Breast epithelium (tissue), 4 donors: ENCODE data around the gene SH2D6. TPM values are rescaled to one million over a fixed set of nuclear protein-coding genes. Genes with fewer than 3 reads are reported as not detected.
"Not testable (repeated sequence)": the region's sequence is repeated elsewhere in the genome, so short reads cannot be mapped to it uniquely, and the experiment has no call there.

Experiments
- DNase-seq, 2 donors: peaks; one replicate each; pipeline ENCODE4 v3.0.0-alpha.2; 2019; ENCODE audit warnings: low spot score in 2 of 2
- H3K27ac ChIP-seq, 2 donors: fragments of 200-600 bp; sonication (generic) in 1 of 2; one replicate each; pipeline ENCODE4 v1.5.1; 2016 to 2019; ENCODE audit warnings: mild to moderate bottlenecking in 1 of 2
- H3K27me3 ChIP-seq, 2 donors: fragments of 200-600 bp; sonication (generic) in 1 of 2; one replicate each; pipeline versions ENCODE4 v1.5.1 to v1.6.0; 2017 to 2019; ENCODE audit warnings: control low read depth in 1 of 2, mild to moderate bottlenecking in 1 of 2
- H3K36me3 ChIP-seq: fragments of 200-600 bp; one replicate; pipeline ENCODE4 v1.5.1; 2019
- H3K4me1 ChIP-seq, 2 donors: fragments of 200-600 bp; sonication (generic); one replicate each; pipeline ENCODE4 v1.5.1; 2016 to 2019; ENCODE audit warnings: control low read depth in 1 of 2
- H3K4me3 ChIP-seq, 3 donors: fragments of 200-600 bp; sonication (generic); 1 replicate in 2 of 3; 2 replicates in 1 of 3; pipeline ENCODE4 v1.5.1; 2016 to 2019; ENCODE audit warnings: mild to moderate bottlenecking in 3 of 3, moderate library complexity in 2 of 3
- H3K9me3 ChIP-seq, 2 donors: fragments of 200-600 bp; sonication (generic) in 1 of 2; one replicate each; pipeline ENCODE4 v1.5.1; 2016 to 2019; ENCODE audit warnings: control low read depth in 1 of 2
- CTCF ChIP-seq, 3 donors: fragments of 450-650 bp; IDR thresholded peaks; one replicate each; pipeline ENCODE4 v1.5.1; 2016 to 2017; ENCODE audit warnings: antibody characterized with exemption in 3 of 3, mild to moderate bottlenecking in 3 of 3, moderate library complexity in 3 of 3
- POLR2A ChIP-seq: fragments of 450-650 bp; IDR thresholded peaks from one replicate; pipeline ENCODE4 v1.6.1; 2016; ENCODE audit warnings: antibody characterized with exemption, mild to moderate bottlenecking, moderate library complexity
- POLR2AphosphoS5 ChIP-seq, 3 donors: sonication (generic); formaldehyde crosslinking; IDR thresholded peaks; one replicate each; pipeline ENCODE4 v1.6.1; 2017; ENCODE audit warnings: antibody characterized with exemption in 3 of 3
- intact Hi-C: fragments of 100-400 bp; cut with DNase I; formaldehyde crosslinking; loops from one replicate; pipeline ENCODE4 v1.15.1; 2023; ENCODE audit warnings: low total_unique reads
- total RNA-seq, 3 donors: library from RNA; depleted of rRNA; stranded (reverse); fragments of >200 nt; gene quantifications; one replicate each; pipeline ENCODE4 v1.1.0, GENCODE V29; 2016

Gene SH2D6
- total RNA-seq, 3 donors from 2014 or later = not detected

DNA sequence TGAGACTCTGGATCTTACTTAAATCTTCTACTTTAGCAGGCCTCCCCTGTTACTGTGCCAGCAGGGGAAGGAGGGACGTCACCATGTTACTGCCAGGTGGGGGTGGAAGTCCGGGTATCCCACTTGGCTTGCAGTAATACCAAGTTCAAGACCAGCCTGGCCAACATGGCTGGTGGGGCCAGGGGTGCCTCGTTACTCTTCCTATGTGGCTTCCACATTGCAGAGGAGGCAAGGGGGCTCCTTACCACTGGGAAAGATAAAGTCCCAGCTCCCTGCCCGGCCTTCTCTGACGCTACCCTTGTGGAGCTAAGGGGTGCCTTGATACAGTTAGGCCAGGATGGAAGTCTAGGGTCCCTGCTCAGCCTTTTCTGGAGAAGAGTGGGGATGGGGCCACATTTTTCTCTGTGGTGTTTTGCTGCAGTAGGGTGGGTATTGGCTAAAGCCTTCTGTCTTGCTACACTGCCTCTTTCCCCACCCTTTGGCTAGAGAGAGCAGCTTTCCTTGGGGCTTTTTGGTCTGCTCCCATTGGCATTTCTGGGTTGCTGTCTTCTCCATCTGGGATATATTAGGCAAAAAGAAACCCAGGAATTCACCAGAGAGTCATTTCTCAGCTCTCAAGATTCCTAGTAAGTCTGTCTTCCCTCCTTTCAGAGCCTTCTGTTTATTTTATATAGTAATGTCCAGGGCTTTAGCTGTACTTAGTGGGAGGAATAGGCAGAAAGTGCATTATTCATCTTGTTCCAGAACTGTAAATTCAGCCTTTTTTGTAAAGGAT, 42.0 kb upstream of the SH2D6 start:
- TF ChIP-seq CTCF (IDR thresholded peaks at IDR 0.05) (no peak), POLR2AphosphoS5 (IDR thresholded peaks at IDR 0.05) (no peak), POLR2A (no peak)
- Histone ChIP-seq H3K36me3 (no peaks in the 10 kb centered on the region), H3K4me1 (no peaks in the 10 kb centered on the region), H3K27me3 (no peaks in the 10 kb centered on the region), H3K27ac (no peak overlapping the region), H3K4me3 (no peak overlapping the region), H3K9me3 (no peaks in the 10 kb centered on the region)
- DNase-seq = no peak
- intact Hi-C loops = no loop called here

- no peaks in the 10 kb centered on the region for H3K4me1 ChIP-seq
- no peak for DNase-seq
- no peak overlapping the region for H3K4me3 ChIP-seq
- no peaks in the 10 kb centered on the region for H3K9me3 ChIP-seq
- H3K27me3 ChIP-seq = no peaks in the 10 kb centered on the region
- TF ChIP-seq CTCF (IDR thresholded peaks at IDR 0.05) (no peak), POLR2A (no peak), POLR2AphosphoS5 (IDR thresholded peaks at IDR 0.05) (no peak)
- H3K36me3 ChIP-seq = no peaks in the 10 kb centered on the region
- H3K27ac ChIP-seq = no peak overlapping the region
- intact Hi-C loops = no loop called here
Observed at GRCh38 chr2:85377083-85377482, 41.4 kb upstream of the SH2D6 start.

- Histone ChIP-seq H3K4me3 (no peak overlapping the region), H3K27me3 (no peaks in the 10 kb centered on the region), H3K9me3 (no peaks in the 10 kb centered on the region), H3K27ac (no peak overlapping the region), H3K4me1 (no peaks in the 10 kb centered on the region), H3K36me3 (no peaks in the 10 kb centered on the region)
- no peak for DNase-seq
- intact Hi-C loops = no loop called here
- no peak for TF ChIP-seq POLR2AphosphoS5 (IDR thresholded peaks at IDR 0.05)
- no peak for TF ChIP-seq POLR2A
- no peak for TF ChIP-seq CTCF (IDR thresholded peaks at IDR 0.05)
Observed at GRCh38 chr2:85378257-85378656, 40.3 kb upstream of the SH2D6 start.

DNA sequence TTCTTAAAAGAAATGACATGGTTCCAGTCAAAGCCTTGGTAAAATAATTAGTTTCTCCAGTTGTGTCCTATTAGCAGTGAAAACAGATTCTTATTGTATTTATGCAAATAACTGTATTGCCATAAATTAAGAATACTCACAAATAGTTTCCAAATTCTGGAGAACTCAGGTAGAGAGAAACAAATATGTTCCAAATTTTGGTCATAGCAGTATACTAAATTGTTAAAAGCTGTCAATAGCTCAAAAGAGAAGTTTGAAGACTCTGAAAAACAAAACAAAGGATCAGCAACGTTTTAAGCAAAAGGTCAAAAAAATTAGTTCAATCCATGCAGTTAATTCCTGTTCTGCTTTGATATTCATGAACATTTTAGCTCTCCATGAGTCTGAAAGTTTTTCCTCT, 38.5 kb upstream of the SH2D6 start:
- DNase-seq = no peak
- H3K36me3 ChIP-seq = no peaks in the 10 kb centered on the region
- H3K4me1 ChIP-seq = no peaks in the 10 kb centered on the region
- TF ChIP-seq POLR2A = no peak
- TF ChIP-seq POLR2AphosphoS5 (IDR thresholded peaks at IDR 0.05) = no peak
- no peak for TF ChIP-seq CTCF (IDR thresholded peaks at IDR 0.05)
- H3K9me3 ChIP-seq = no peaks in the 10 kb centered on the region
- no peaks in the 10 kb centered on the region for H3K27me3 ChIP-seq
- no peak overlapping the region for H3K27ac ChIP-seq
- intact Hi-C loops = no loop called here
- no peak overlapping the region for H3K4me3 ChIP-seq

DNA sequence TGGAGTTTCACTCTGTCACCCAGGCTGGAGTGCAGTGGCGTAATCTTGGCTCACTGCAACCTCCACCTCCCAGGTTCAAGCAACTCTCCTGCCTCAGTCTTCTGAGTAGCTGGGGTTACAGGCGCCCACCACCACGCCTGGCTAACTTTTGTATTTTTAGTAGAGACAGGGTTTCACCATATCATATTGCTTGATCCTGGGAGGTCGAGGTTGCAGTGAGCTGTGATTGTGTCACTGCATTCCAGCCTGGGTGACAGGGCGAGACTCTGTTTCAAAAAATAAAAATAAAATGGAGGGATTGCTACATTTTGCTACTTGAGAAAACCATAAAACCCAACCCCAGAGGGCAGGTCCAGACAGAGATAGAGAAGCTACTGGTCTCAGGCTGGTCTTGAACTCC, 35.4 kb upstream of the SH2D6 start:
- intact Hi-C loops, H3K36me3 ChIP-seq, H3K9me3 ChIP-seq, H3K27ac ChIP-seq, H3K4me1 ChIP-seq, H3K27me3 ChIP-seq, H3K4me3 ChIP-seq: not testable (repeated sequence)
- peak in 1 of 2 donors; percentile 20 for DNase-seq
